Heart left ventricle (tissue), 16 donors: Measurements from ENCODE around the gene CENPA. TPM values are rescaled to one million over a fixed set of nuclear protein-coding genes. Genes with fewer than 3 reads are reported as not detected.

Experiments
- ATAC-seq, 4 donors: fragments of 200-7000 bp; cut with Tn5 transposase; one replicate each; pipeline ENCODE4 v1.9.1; 2020 to 2022; ENCODE audit warnings: moderate library complexity in 4 of 4, mild to moderate bottlenecking in 3 of 4, moderate number of reproducible peaks in 1 of 4
- DNase-seq, 5 donors: peaks; one replicate each; pipeline ENCODE4 v3.0.0-alpha.2; 2020
- H3K27ac ChIP-seq, 12 donors: fragments of 200-600 bp; sonication (generic) in 4 of 12; one replicate each; pipeline versions ENCODE4 v1.5.0 to v1.8.0; 2016 to 2022; ENCODE audit warnings: mild to moderate bottlenecking in 2 of 12
- H3K27me3 ChIP-seq, 9 donors: fragments of 200-600 bp; sonication (generic) in 2 of 9; one replicate each; pipeline versions ENCODE4 v1.5.1 to v1.8.0; 2016 to 2022; ENCODE audit warnings: mild to moderate bottlenecking in 3 of 9
- H3K36me3 ChIP-seq, 9 donors: fragments of 200-600 bp; sonication (generic) in 2 of 9; one replicate each; pipeline versions ENCODE4 v1.5.0 to v1.8.0; 2018 to 2022; ENCODE audit warnings: mild to moderate bottlenecking in 2 of 9
- H3K4me1 ChIP-seq, 12 donors: fragments of 200-600 bp; sonication (generic) in 4 of 12; one replicate each; pipeline versions ENCODE4 v1.5.0 to v1.8.0; 2016 to 2022; ENCODE audit warnings: mild to moderate bottlenecking in 3 of 12
- H3K4me3 ChIP-seq, 12 donors: fragments of 200-600 bp; sonication (generic) in 4 of 12; one replicate each; pipeline versions ENCODE4 v1.5.0 to v1.8.0; 2017 to 2022; ENCODE audit warnings: mild to moderate bottlenecking in 9 of 12, moderate library complexity in 4 of 12
- H3K9me3 ChIP-seq, 12 donors: fragments of 200-600 bp; sonication (generic) in 4 of 12; one replicate each; pipeline versions ENCODE4 v1.5.0 to v1.8.0; 2016 to 2022; ENCODE audit warnings: mild to moderate bottlenecking in 1 of 12
- POLR2A ChIP-seq, 2 donors: fragments of 450-650 bp; IDR thresholded peaks; one replicate each; pipeline ENCODE4 v1.6.1; 2017; ENCODE audit warnings: antibody characterized with exemption in 2 of 2, mild to moderate bottlenecking in 2 of 2, moderate library complexity in 2 of 2
- WGBS, 4 donors: extraction: QIAGEN DNeasy Blood & Tissue Kit in 2 of 4; methylation state at CpG; one replicate each; pipeline versions ENCODE4 v1.1.5 to v1.1.7; 2013 to 2018; 5-methylcytosine and 5-hydroxymethylcytosine counted together
- intact Hi-C, 10 donors: fragments of 100-400 bp; cut with DNase I; formaldehyde crosslinking; loops; one replicate each; pipeline versions ENCODE4 v1.11.1 to v1.14.2; 2022
- polyA plus RNA-seq, 2 donors: library from polyadenylated mRNA; stranded (reverse); fragments of 200-250 nt; gene quantifications; one replicate each; pipeline ENCODE4 v1.2.3, GENCODE V29; 2013
- total RNA-seq, 9 donors: library from RNA; depleted of rRNA in 2 of 9; stranded (reverse); fragments of >200 nt in 2 of 9; fragmentation: NEBNext Ultra II Directional in 3 of 9; extraction: Animal tissue kit (Norgen Biotek cat#: 25700) in 3 of 9; gene quantifications; one replicate each; pipeline versions ENCODE4 v1.1.0 to v1.2.4, GENCODE V29; 2016 to 2023
- TF ChIP-seq, protein P1 (sequence below), 12 donors: fragments of 200-600 bp; sonication (generic) in 4 of 12; IDR thresholded peaks; one replicate each; pipeline versions ENCODE4 v1.5.0 to v1.8.0; 2018 to 2022; ENCODE audit warnings: antibody characterized with exemption in 12 of 12, mild to moderate bottlenecking in 5 of 12
- donor health status: ischemic (EF 13 %, LVEDD 7.1; RV severe dilation, severe dysfunction).
- donor health status: healthy with polysubstance abuse.
- donor health status: DM: no; HTN: yes; CAD: no.
- donor health status: DM: no; HTN: no; CAD: no.
- donor health status: ischemic (EF 25% LVEDD 6.9; RV normal size, moderate dysfunction).
- donor health status: ischemic (EF 25% LVEDD 5.7; RV mildly dilated, moderate dysfunction).
- donor health status: healthy.
- donor health status: DM: yes; HTN: yes; CAD: no.
- donor health status: ischemic (EF 35%, LVEDD 5.7; RV mildly dilated, moderate dysfunction).
- donor health status: nonischemic (EF 11% LVEDD 7.7; RV severe dilation, severe dysfunction).
- donor health status: DM: yes; HTN: yes; CAD: no.
- donor health status: PGD.
- donor health status: ischemic (EF 29% LVEDD 5.4; RV normal size, mild dysfunction).
- donor health status: nonischemic (EF 23%, LVEDD 6.1; RV moderate dilation, normal function).

The CENPA gene
- total and polyA plus RNA-seq, 11 donors = 0.25 to 26.8 (median 3.2) TPM; not detected in 1

- intact Hi-C loops = loop anchor here in 4 of 10 donors (10.0 kb wide), 2 partner anchors 172 to 252 kb away; no protein-coding TSS in a partner anchor
- no peak overlapping the region for H3K27ac ChIP-seq
- H3K36me3 ChIP-seq = no peaks in the 10 kb centered on the region
- TF ChIP-seq, protein P1, sequence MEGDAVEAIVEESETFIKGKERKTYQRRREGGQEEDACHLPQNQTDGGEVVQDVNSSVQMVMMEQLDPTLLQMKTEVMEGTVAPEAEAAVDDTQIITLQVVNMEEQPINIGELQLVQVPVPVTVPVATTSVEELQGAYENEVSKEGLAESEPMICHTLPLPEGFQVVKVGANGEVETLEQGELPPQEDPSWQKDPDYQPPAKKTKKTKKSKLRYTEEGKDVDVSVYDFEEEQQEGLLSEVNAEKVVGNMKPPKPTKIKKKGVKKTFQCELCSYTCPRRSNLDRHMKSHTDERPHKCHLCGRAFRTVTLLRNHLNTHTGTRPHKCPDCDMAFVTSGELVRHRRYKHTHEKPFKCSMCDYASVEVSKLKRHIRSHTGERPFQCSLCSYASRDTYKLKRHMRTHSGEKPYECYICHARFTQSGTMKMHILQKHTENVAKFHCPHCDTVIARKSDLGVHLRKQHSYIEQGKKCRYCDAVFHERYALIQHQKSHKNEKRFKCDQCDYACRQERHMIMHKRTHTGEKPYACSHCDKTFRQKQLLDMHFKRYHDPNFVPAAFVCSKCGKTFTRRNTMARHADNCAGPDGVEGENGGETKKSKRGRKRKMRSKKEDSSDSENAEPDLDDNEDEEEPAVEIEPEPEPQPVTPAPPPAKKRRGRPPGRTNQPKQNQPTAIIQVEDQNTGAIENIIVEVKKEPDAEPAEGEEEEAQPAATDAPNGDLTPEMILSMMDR (IDR thresholded peaks at IDR 0.05) = no peak
- no peak for TF ChIP-seq POLR2A (IDR thresholded peaks at IDR 0.05)
- ATAC-seq (no peak), DNase-seq (no peak)
- H3K9me3 ChIP-seq = no peaks in the 10 kb centered on the region
- H3K27me3 ChIP-seq = peaks cover 19 to 81% (median 31%) of the 10 kb centered on the region in 9 donors
- H3K4me3 ChIP-seq = no peak overlapping the region
- H3K4me1 ChIP-seq = peaks cover 3 to 18% (median 13%) of the 10 kb centered on the region in 12 donors
- 44 to 55% (median 50%) methylated on average over 4 of the region's 4 CpGs for WGBS, 4 donors
Observed at GRCh38 chr2:26843041-26843440, 57.2 kb downstream of the CENPA start.

Other genes with a start within 250 kb of the CENPA start
- not detected for gene CIB4, start 144.7 kb upstream of the CENPA start, total RNA-seq
- not detected for gene CIB4, start 144.7 kb upstream of the CENPA start, polyA plus RNA-seq
- 10 to 100 TPM in 1 of 9 donors, 1 to 10 TPM in 6, under 1 TPM in 2; 0.61 to 12.2 (median 2.1) TPM for gene KCNK3, start 93.3 kb upstream of the CENPA start, total RNA-seq
- 1 to 10 TPM; 1.9 to 3.7 TPM for gene KCNK3, start 93.3 kb upstream of the CENPA start, polyA plus RNA-seq
- gene SLC35F6, start 21.8 kb upstream of the CENPA start, total RNA-seq = 10 to 100 TPM; 17.2 to 70.5 (median 27.2) TPM
- gene SLC35F6, start 21.8 kb upstream of the CENPA start, polyA plus RNA-seq = 10 to 100 TPM; 14.4 to 28.3 TPM
- under 1 TPM in 2 of 9 donors, not detected in 7; 0.06 to 0.13 TPM for gene DPYSL5, start 62.1 kb downstream of the CENPA start, total RNA-seq
- gene DPYSL5, start 62.1 kb downstream of the CENPA start, polyA plus RNA-seq = not detected
- 10 to 100 TPM; 27.4 to 55.2 (median 42.3) TPM for gene MAPRE3, start 184.6 kb downstream of the CENPA start, total RNA-seq
- gene MAPRE3, start 184.6 kb downstream of the CENPA start, polyA plus RNA-seq = 10 to 100 TPM; 28.7 to 65.0 TPM
- 10 to 100 TPM; 18.3 to 58.0 (median 31.6) TPM for gene TMEM214, start 246.9 kb downstream of the CENPA start, total RNA-seq
- gene TMEM214, start 246.9 kb downstream of the CENPA start, polyA plus RNA-seq = 10 to 100 TPM; 27.4 to 57.0 TPM